GM18511 (cell line): ENCODE measurements around the gene PNPLA7.
"Not testable (repeated sequence)": the region's sequence is repeated elsewhere in the genome, so short reads cannot be mapped to it uniquely, and the experiment has no call there.

Source experiments
- ATAC-seq: cut with Tn5 transposase; IDR thresholded peaks from one replicate; pipeline ENCODE4 v1.9.1; 2021; ENCODE audit warnings: mild to moderate bottlenecking, moderate library complexity; ENCODE audit not compliant: unreplicated experiment

The PNPLA7 gene

DNA sequence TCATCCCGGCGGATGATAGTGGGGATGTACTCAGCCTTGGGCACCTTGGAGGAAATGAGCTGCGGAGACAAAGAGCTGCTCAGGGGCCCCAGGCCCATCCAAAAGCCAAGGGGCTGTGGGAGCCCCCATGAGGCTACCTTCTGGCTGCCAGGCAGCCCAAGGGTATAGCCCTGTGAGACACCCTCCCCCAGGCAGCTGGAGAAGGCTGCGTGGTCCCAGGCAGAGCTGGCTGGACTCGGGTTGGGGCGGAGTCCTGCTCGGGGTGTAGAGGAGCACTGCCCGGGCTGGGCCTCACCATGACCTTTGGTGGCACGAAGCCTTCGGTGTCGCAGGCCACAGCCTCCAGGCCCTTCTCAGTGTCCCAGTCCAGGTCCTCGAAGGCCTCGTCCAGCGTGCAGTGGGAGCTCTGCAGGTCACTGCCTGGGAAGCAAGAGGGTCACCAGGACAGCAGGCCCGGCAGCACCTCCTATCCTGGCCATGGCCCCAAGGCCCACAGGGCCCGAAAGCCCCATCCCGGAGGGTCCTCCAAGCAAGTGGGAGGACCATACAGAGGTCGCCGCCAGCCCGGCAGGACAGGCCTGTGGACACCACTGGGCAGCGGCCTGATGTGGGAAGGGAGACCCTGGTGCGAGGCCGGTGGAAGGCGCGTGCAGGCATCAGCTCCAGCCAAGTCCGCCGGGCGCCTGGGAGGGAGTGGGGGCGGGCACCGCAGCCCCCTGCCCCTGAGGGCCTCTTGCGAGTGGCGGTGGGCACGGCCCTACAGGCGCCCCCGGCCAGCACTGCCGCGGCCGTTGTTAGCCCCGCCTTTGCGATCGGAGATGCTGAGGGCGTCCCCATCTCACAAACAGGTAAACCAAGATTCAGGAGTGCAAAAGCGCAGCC is 97.2 kb downstream of the PNPLA7 start:
- no peak for ATAC-seq

DNA sequence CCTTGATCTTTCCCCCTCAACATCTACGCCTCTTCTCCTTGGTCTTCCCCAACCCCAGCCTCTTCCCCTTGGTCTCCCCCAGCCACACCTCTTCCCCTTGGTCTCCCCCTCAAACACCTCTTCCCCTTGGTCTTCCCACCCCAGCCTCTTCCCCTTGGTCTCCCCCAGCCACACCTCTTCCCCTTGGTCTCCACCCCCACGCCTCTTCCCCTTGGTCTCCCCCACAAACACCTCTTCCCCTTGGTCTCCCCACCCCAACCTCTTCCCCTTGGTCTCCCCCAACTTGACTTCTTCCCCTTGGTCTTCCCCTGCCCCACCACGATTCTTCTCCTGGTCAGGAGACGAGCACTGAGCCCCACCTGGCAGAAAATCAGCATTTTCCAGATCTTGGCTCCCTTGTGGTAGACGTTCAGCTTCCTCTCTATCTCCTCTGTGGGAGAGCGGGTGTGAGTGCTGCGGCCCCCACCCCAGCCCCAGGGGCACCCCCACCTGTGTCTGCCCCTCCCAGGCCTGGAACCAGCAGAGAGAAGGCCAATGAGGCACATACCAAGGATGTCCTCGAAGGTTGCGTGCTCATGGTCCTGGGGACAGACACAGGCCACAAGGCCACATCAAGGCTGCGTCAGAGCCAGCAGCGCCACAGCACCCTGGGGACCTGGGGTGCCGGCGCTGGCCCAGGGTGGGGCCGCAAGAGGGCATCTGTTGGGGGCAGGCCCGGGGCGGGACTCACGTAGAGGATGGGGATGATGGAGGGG is 98.0 kb downstream of the PNPLA7 start:
- no peak for ATAC-seq

DNA sequence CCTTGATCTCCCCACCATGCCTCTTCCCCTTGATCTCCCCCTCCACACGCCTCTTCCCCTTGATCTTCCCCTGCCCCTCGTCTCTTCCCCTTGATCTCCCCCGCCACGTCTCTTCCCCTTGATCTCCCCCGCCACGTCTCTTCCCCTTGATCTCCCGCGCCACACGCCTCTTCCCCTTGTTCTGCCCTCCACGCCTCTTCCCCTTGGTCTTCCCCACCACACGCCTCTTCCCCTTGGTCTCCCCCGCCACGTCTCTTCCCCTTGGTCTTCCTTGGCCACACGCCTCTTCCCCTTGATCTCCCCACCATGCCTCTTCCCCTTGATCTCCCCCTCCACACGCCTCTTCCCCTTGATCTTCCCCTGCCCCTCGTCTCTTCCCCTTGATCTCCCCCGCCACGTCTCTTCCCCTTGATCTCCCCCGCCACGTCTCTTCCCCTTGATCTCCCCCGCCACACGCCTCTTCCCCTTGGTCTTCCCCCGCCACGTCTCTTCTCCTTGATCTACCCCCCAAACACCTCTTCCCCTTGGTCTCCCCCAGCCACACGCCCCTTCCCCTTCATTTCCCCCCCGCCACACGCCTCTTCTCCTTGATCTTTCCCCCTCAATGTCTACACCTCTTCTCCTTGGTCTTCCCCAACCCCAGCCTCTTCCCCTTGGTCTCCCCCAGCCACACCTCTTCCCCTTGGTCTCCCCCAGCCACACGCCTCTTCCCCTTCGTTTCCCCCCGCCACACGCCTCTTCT is 98.8 kb downstream of the PNPLA7 start:
- ATAC-seq = not testable (repeated sequence)

DNA sequence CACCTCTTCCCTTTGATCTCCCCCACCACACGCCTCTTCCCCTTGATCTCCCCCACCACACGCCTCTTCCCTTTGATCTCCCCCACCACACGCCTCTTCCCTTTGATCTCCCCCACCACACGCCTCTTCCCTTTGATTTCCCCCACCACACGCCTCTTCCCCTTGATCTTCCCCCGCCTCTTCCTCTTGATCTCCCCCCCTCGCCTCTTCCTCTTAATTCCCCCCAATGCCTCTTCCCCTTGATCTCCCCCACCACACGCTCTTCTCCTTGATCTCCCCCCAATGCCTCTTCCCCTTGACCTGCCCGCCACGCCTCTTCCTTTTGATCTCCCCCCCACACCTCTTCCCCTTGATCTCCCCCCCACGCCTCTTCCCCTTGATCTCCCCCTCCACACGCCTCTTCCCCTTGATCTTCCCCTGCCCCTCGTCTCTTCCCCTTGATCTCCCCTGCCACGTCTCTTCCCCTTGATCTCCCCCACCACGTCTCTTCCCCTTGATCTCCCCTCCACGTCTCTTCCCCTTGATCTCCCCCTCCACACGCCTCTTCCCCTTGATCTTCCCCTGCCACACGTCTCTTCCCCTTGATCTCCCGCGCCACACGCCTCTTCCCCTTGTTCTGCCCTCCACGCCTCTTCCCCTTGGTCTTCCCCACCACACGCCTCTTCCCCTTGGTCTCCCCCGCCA is 99.5 kb downstream of the PNPLA7 start:
- ATAC-seq = not testable (repeated sequence)

DNA sequence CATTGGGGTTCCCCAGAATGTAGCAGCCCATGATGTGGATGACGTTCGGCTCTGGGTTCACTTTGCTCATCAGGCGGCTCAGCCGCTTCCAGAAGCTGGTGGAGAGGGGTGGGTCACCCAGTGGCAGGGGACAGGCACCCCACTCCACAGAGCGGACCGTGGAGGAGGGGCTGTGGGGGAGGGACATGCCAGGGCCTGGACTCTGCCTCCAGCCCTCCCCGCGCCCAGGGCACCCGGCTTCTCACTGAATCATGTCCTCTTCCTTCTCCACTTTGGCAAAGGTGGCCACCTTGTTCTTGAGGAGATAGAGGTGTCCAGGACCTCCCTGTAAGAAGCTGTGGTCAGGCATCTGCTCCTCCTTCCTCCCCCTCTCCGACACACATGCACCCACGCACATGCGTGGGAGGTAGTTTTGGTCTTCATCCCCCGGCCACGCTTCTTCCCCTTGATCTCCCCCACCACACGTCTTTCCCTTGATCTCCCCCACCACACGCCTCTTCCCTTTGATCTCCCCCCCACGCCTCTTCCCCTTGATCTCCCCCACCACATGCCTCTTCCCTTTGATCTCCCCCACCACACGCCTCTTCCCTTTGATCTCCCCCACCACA is 100.2 kb downstream of the PNPLA7 start:
- no peak for ATAC-seq

DNA sequence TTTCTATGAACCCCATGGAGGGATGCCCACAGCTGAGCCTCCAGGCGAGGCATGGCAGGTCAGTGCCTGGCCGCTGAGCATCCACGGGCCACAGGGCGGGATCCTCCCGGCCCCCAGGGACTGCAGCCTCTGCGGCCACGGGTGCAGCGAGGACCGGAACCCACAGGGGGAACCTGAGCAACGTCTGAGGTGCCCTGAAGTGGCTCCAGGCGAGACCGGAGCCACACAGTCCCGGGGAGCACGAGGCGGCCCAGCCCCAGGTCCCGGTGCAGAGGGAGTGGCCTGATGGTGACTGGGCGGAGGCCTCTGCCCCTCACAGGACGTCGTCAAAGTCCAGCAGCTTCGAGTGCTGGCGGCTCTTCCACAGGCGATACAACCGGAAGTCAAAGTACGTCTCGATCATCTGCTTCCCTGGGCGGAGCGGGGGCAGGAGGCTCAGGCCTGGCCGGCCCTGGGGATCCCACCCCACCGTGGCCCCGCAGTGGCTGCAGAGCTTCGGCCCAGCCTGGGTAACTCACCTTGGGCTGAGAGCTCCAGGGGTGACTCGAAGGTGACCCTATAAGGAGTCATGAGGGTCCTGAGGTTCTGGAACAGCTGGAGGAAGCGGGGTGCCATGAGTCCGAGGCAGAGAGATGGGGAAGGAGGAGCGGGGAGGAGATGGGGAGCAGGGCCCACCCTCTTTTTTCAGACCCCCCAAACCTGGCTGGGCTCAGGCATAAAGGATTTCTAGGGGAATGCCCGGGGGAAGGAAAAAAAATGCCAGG is 100.9 kb downstream of the PNPLA7 start:
- ATAC-seq = no peak

DNA sequence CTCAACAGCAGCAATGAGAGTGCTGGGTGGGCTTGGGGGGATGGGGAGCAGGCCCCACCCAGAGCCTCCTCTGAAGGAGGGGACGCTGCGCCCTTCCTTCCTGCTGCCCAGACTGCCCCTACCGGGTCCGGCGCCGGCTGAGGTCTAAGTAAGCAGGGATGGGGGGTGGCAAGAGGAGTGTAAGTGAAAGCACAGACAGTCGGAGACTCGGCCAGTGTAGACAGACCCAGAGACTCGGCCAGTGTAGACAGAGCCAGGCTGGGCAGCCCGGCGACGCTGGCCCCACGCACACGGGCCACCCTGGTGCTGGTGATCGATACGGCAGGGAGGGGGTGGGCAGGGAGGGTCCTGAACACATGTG is 101.6 kb downstream of the PNPLA7 start:
- ATAC-seq = no peak

DNA sequence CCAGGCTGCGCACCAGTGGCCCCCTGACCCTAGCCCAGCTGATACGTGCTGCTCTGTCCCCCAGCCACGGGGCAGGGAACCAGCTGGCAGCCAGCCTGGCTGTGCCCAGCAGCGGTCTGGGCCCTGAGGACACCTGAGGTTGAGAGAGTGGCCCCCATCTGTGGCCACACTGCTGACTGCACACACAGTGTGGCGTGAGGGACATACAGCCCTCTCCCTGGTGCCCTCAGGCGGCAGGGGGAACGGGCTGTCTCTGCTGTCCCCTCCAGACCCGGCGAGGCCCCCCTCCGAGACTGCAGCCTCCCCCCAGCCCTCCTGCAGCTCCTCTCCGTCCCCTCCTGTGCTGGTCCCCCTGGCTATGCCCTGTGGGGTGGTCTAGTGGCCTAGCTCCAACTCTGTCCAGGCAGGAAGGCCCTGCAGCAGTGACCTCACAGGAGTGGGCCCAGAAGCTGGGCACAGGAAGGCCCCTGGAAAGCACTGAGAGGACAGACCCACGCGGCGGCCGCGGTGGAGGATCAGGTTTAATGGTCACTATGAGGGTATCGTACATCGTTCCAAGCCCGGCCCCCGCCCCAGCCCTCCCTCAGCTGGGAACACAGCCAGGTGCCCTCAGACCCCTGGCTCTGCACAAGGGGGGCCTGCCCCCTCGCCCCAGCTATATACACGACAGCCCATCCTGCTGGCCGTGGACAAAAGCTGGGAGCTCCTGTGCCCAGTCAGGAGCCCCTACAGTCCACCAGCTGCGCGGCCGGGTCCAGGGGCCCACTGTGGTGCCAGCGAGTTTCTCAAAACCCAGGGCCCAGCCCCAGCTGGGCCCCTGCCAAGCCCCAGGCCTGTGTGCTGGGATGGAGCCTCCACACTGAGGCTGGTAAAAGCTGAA is 102.2 kb downstream of the PNPLA7 start:
- no peak for ATAC-seq

DNA sequence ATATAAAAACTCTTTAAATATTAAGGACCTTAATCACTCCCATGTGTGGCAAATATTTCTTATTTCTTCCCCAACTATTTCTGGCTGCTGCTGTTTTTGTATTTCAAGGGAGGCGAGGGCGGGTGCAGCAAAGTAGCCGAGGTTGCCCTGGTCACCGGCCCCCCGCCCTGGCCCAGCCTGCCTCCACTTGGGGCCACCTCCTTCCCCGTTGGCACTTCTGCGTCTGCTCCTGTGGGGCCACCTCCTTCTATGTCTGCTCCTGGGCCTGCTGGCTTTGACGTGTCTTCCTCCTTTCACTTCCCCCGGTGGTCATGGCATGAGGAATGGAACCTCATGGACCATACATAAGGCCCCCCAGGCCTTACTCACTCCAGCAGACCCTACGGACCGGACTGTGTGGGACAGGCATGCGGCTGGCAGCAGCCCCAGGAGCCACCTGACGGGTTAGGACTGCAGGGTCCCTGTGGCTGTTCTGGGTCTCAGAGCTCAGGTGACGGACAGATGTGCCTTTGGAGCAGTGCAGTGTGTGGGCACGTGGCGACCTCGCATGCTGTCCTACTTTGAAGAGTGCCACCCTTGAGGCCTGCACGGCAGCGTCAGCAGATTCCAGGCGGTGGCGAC is 103.2 kb downstream of the PNPLA7 start:
- no peak for ATAC-seq

DNA sequence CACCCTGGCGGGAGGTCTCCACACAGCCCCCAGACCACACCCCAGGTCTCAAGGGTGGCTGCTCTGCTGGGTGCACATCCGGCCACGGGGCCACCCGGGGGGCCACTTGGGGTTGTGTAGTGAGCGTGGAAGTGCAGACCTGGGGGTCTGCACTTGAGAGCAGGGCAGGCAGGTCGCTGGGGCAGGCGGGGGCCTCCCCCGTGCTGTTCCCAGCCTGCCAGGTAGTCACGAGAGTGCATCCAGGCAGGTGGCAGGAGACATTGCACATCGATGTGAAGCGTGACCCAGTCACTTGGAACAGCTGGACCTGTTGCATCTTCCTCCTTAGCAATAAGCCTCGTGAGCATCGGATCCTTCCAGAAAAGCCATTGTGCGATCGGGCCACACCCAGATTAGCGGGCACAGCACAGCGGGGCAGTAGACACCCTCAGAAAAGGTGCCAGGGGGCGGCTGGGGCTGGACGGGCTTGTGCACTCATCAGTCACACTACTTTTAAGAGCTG is 104.2 kb downstream of the PNPLA7 start:
- no peak for ATAC-seq

DNA sequence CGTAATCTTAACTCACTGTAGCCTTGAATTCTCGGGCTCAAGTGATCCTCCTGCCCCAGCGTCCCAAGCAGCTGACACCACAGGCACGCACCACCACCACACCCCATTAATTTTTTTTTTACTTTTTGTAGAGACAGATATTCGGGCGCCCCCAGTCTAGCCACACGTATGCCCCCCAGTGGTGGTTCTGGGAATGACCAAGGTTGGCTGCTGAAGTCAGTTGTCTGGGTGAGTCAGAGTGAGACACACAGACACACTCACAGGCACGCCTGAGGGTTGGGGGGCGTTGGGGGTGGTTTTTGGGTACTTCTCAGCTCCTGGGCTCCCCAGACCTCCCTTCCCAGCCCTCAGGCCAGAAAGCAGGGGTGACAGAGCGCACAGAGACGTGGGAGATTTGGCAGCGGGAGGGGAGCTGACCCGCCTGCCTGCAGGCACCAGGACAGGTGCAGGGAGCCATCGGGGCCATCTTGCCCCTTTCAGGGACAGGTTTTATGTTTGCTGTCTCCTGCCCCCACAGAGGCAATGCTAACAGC is 104.9 kb downstream of the PNPLA7 start:
- ATAC-seq = peak; percentile 61

DNA sequence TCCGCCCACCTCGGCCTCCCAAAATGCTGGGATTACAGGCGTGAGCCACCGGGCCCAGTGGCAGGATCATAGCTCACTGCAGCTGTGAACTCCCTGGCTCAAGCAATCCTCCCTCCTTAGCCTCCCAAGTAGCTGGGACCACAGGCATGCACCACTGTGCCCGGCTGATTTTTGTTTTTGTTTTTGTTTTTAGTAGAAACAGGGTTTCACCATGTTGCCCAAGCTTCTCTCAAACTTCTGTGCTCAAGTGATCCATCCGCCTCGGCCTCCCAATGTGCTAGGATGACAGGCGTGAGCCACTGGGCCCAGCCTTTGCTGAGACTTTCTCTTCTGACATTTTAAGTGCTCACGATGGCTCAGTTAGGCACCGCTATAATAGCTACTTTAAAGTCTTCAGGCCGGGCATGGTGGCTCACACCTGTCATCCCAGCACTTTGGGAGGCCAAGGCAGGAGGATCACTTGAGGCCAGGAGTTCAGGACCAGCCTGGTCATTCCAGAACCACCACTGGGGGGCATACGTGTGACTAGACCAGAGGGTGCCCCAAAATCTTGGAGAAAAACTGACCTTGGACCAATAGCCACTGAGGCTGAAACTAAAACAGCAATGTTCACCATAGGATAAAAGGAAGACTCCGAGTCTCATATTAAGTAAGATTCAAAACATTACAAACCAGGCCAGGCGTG is 106.0 kb downstream of the PNPLA7 start:
- ATAC-seq = no peak

DNA sequence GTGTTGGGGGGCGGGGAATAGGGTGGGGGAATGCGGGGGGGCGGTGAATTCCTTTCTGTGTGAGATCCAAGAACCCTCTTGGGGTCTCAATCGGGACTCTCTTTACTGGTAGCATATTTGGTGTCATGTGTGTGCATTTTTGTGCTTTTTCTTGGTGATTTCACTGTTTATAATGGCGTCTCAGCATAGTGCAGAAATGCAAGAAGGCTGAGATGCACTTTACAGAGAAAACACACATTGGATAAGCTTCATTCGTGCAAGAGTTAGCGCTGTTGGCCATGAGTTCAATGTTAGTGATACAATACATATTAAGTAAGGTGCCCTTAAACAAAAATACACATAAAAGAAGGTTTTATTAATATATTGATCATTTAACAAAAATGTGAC is 108.3 kb downstream of the PNPLA7 start:
- ATAC-seq = no peak

DNA sequence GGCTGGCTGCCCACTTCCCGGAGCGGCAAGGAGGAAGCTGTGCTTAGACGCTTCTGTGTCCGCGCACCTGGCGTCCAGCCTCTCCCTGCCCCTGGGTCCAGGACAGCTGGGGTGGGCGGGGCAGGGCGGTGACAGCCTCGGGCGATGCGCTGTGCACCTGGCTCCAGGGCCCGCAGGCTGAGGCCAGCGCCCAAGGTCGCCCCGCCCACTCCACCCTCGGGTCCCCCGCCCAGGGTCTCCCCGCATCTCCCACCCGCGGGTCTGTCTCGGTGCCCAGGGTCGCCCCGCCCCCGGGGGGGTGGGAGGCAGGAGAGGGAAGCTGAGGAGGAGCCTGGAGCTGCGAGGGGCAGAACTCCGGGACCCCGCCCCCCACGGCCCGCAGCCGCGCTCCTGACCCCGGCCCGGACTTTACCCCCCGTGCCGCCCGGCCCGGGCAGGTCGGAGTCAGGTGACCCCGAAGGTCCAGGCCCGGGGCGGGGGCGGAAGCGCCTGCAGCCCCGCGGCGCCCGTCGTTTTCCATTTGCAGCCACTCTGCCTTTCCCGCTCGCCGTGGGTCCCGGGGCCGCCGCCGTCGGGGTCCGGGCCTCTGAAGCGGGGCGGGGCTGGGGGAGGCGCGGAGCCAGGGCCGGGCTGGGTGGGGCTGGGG is 108.8 kb downstream of the PNPLA7 start, which contains the start of gene ENTPD8:
Gene ENTPD8 (minus strand): TSS at position 69 of the 646 bp plus-strand sequence. CDS start 3,072 bp downstream, outside the sequence.
- no peak for ATAC-seq

DNA sequence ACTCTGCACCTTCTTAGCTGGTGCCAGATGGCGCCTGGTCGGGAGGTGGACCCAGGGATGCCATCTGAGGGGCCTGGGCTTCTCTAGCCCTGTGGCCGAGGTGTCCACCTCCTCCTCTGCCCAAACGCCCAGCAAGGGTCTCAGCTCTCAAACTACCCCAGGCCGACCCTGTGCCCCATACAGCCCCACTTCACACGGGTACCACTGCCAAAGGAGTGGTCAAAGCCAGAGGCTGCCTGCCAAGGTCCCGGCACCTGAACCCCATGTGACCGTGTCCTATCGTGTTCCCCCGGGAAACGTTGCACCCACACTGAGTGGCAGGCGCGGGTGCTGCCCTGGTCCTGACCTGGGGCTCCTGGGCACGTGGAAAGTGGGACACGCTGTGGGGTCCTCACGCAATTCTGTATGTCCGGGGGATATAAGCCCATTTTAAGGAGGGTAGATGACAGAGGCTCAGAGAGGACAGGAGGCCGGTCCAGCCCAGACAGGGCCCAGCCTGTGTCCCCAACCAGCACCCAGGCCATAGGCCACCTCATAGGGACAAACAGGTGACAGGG is 111.0 kb downstream of the PNPLA7 start:
- no peak for ATAC-seq

DNA sequence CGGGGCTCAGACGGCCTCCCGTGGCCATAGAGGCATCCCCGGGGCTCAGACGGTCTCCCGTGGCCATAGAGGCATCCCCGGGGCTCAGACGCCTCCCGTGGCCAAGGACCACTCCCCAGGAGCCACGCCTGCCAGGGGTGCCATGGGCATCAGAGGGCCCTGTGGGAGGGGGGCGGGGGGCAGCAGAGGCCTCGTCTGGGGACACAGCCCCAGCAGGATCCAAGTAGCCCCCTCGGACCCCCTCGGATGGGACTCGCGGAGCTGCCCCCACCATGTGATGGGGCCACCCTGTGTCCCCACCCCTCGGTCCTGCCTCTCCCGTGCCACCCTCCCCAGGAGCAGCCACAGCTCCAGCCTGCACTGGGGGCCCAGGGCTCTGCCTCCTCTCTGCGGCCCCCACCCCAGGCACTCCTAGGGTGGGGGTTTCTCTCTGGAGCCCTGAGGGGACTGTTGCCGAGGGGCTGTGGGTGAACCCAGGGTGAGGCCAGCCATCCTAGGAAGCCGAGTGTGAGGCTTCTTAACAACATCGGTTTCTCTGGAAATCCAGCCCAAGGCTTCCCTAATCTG is 111.5 kb downstream of the PNPLA7 start:
- no peak for ATAC-seq
